K562 (cell line): Measurements from ENCODE around the gene SNX25. TPM values are rescaled to one million over a fixed set of nuclear protein-coding genes. Genes with fewer than 3 reads are reported as not detected.

Experiments used
- ATAC-seq: fragments of 200-7000 bp; cut with Tn5 transposase; 3 replicates; pipeline ENCODE4 v1.9.1; 2020; ENCODE audit warnings: moderate library complexity
- BruUV-seq: library from RNA; stranded (reverse); fragments of 400-500 nt; replicated peaks from 2 replicates; lab custom pipeline; 2021; lab: Mats Ljungman, UMichigan
- CTCF ChIA-PET: fragments of 300-600 bp; formaldehyde crosslinking; extraction: SDS; loops from one replicate; lab custom pipeline; 2021; ENCODE audit warnings: low intra/inter-chr PET ratio; lab: Yijun Ruan, JAX
- POLR2A ChIA-PET: fragments of 300-600, 350-650 bp; sonication (Branson Sonifier 250); formaldehyde crosslinking; extraction: SDS; loops from one replicate; lab custom pipeline; 2021; ENCODE audit warnings: antibody characterized with exemption, inconsistent platforms; lab: Yijun Ruan, JAX
- DNase-seq, 4 experiments: peaks; one replicate each; pipeline versions ENCODE4 v3.0.0 to v3.0.0-alpha.2; 2011 to 2018; ENCODE audit warnings: low spot score in 3 of 4, mixed read lengths in 3 of 4; ENCODE audit errors: extremely low read depth in 1 of 4
- FAIRE-seq: peaks from 2 replicates; lab custom pipeline; 2011; peaks lifted over from hg19 to GRCh38; lab: Jason Lieb, UNC
- H2AFZ ChIP-seq: 2 replicates; pipeline ENCODE4 v1.6.0; 2011; ENCODE audit warnings: low read depth, low read length, control low read depth, inconsistent platforms
- H3K27ac ChIP-seq: fragments of 200-600 bp; 3 replicates; pipeline ENCODE4 v1.8.0; 2011; ENCODE audit warnings: low read depth, mild to moderate bottlenecking, control low read depth, inconsistent platforms, low read length, moderate library complexity, mixed read lengths; ENCODE audit errors: extremely low read depth
- H3K27me3 ChIP-seq, 2 experiments: fragments of 300-600 bp in 1 of 2; 2 replicates in 1 of 2; 3 replicates in 1 of 2; pipeline versions ENCODE4 v1.6.0 to v1.8.0; 2011; ENCODE audit warnings: inconsistent platforms in 2 of 2, low read length in 2 of 2, mild to moderate bottlenecking in 1 of 2, mixed read lengths in 1 of 2, moderate library complexity in 1 of 2; ENCODE audit not compliant: control insufficient read depth in 2 of 2, insufficient read depth in 2 of 2
- H3K36me3 ChIP-seq: fragments of 300-600 bp; 3 replicates; pipeline ENCODE4 v1.8.0; 2011; ENCODE audit warnings: mild to moderate bottlenecking, low read length, inconsistent platforms; ENCODE audit not compliant: control insufficient read depth, insufficient read depth
- H3K4me1 ChIP-seq, 2 experiments: fragments of 200-600 bp in 1 of 2; replicated peaks in 1 of 2; 2 replicates in 1 of 2; 3 replicates in 1 of 2; pipeline versions ENCODE4 v1.5.1 to v1.8.0; 2011; ENCODE audit warnings: inconsistent platforms in 2 of 2, low read length in 2 of 2, mild to moderate bottlenecking in 1 of 2, mixed read lengths in 1 of 2, moderate library complexity in 1 of 2; ENCODE audit not compliant: control insufficient read depth in 2 of 2, insufficient read depth in 2 of 2
- H3K4me2 ChIP-seq: 2 replicates; pipeline ENCODE4 v1.6.1; 2011; ENCODE audit warnings: low read length, control low read depth, inconsistent platforms, mixed read lengths; ENCODE audit not compliant: insufficient read depth
- H3K4me3 ChIP-seq: fragments of 200-600 bp; sonication (generic), shearing (Covaris generic); 2 replicates; pipeline ENCODE4 v1.5.1; 2016; ENCODE audit warnings: control low read depth, inconsistent platforms
- H3K79me2 ChIP-seq: fragments of 200-600 bp; 3 replicates; pipeline ENCODE4 v1.8.0; 2011; ENCODE audit warnings: low read length, inconsistent platforms; ENCODE audit not compliant: control insufficient read depth, insufficient read depth
- H3K9ac ChIP-seq, 2 experiments: 2 replicates each; pipeline versions ENCODE4 v1.6.0 to v1.6.1; 2011; ENCODE audit warnings: low read depth in 2 of 2, low read length in 2 of 2, control low read depth in 1 of 2, inconsistent platforms in 1 of 2, mild to moderate bottlenecking in 1 of 2, mixed read lengths in 1 of 2; ENCODE audit not compliant: insufficient read depth in 1 of 2
- H3K9me1 ChIP-seq: one replicate; pipeline ENCODE4 v1.6.0; 2011; ENCODE audit warnings: inconsistent platforms, mild to moderate bottlenecking, low read length, moderate library complexity; ENCODE audit not compliant: control insufficient read depth, insufficient read depth
- H3K9me3 ChIP-seq: replicated peaks from 2 replicates; pipeline ENCODE4 v1.5.1; 2011; ENCODE audit warnings: low read depth, low read length, inconsistent platforms; ENCODE audit not compliant: control insufficient read depth, insufficient read depth
- H4K20me1 ChIP-seq: replicated peaks from 2 replicates; pipeline ENCODE4 v1.6.1; 2011; ENCODE audit warnings: low read length, inconsistent platforms, mixed read lengths; ENCODE audit not compliant: control insufficient read depth, insufficient read depth
- C11orf30 ChIP-seq: fragments of 450-650 bp; IDR thresholded peaks from 2 replicates; pipeline ENCODE4 v1.6.1; 2016; ENCODE audit warnings: low read depth, mild to moderate bottlenecking
- CTBP1 ChIP-seq: fragments of 450-650 bp; IDR thresholded peaks from 2 replicates; pipeline ENCODE4 v1.6.1; 2016; ENCODE audit warnings: borderline replicate concordance
- FOS ChIP-seq: IDR thresholded peaks from 3 replicates; pipeline ENCODE4 v1.6.1; 2011; ENCODE audit not compliant: insufficient read length; ENCODE audit errors: extremely low read depth
- HCFC1 ChIP-seq: IDR thresholded peaks from 2 replicates; pipeline ENCODE4 v1.6.1; 2012; ENCODE audit warnings: low read depth, low read length, improper control_type of control experiment
- HMBOX1 ChIP-seq: sonication (generic); IDR thresholded peaks from 2 replicates; pipeline ENCODE4 v1.6.1; 2016
- MAFG ChIP-seq: fragments of 450-650 bp; conservative IDR thresholded peaks from 2 replicates; pipeline ENCODE4 v1.6.1; 2016; ENCODE audit warnings: missing genetic modification characterization, missing compliant biosample characterization
- NCOA1 ChIP-seq: fragments of 450-650 bp; IDR thresholded peaks from 2 replicates; pipeline ENCODE4 v1.6.1; 2016; ENCODE audit warnings: low read depth
- NUFIP1 ChIP-seq: fragments of 450-650 bp; IDR thresholded peaks from 2 replicates; pipeline ENCODE4 v1.6.1; 2018; ENCODE audit not compliant: partially characterized antibody
- POLR2A ChIP-seq: fragments of 450-650 bp; conservative IDR thresholded peaks from 2 replicates; pipeline ENCODE4 v1.6.1; 2016
- POLR3G ChIP-seq: IDR thresholded peaks from 2 replicates; pipeline ENCODE4 v1.6.1; 2011; ENCODE audit not compliant: insufficient read length, insufficient replicate concordance; ENCODE audit errors: extremely low read depth
- POU5F1 ChIP-seq: fragments of 150-350 bp; IDR thresholded peaks from 2 replicates; pipeline ENCODE4 v1.6.1; 2014; ENCODE audit warnings: borderline replicate concordance, low read length, low read depth, mild to moderate bottlenecking; ENCODE audit not compliant: partially characterized antibody
- RBM34 ChIP-seq: fragments of 200-400 bp; formaldehyde crosslinking; IDR thresholded peaks from 2 replicates; pipeline ENCODE4 v1.6.1; 2018; ENCODE audit warnings: low read length, borderline replicate concordance; ENCODE audit not compliant: insufficient read depth
- SAFB2 ChIP-seq: fragments of 200-400 bp; formaldehyde crosslinking; IDR thresholded peaks from 2 replicates; pipeline ENCODE4 v1.6.1; 2018; ENCODE audit warnings: borderline replicate concordance, low read length, low read depth, moderate library complexity; ENCODE audit not compliant: severe bottlenecking
- SNIP1 ChIP-seq: fragments of 450-650 bp; IDR thresholded peaks from 2 replicates; pipeline ENCODE4 v1.7.1; 2017; ENCODE audit warnings: low read depth, mild to moderate bottlenecking
- SOX6 ChIP-seq: fragments of 450-650 bp; IDR thresholded peaks from 2 replicates; pipeline ENCODE4 v1.6.1; 2014; ENCODE audit warnings: mild to moderate bottlenecking
- ZBTB1 ChIP-seq: sonication (generic); formaldehyde crosslinking; IDR thresholded peaks from 2 replicates; pipeline ENCODE4 v1.8.1; 2023; ENCODE audit warnings: missing genetic modification reagents, low read depth, mild to moderate bottlenecking, borderline replicate concordance
- ZFP91 ChIP-seq: sonication (generic); formaldehyde crosslinking; IDR thresholded peaks from 2 replicates; pipeline ENCODE4 v1.8.0; 2022; ENCODE audit warnings: mild to moderate bottlenecking, missing genetic modification reagents
- ZNF121 ChIP-seq: sonication (generic); formaldehyde crosslinking; conservative IDR thresholded peaks from 2 replicates; pipeline ENCODE4 v1.8.0; 2022; ENCODE audit warnings: missing genetic modification reagents
- ZNF398 ChIP-seq: fragments of 250-450 bp; sonication (Bioruptor Pico); IDR thresholded peaks from 2 replicates; pipeline ENCODE4 v1.8.0; 2021; ENCODE audit warnings: moderate library complexity, mild to moderate bottlenecking, inconsistent platforms
- ZNF561 ChIP-seq: fragments of 450-650 bp; formaldehyde crosslinking; conservative IDR thresholded peaks from 2 replicates; pipeline ENCODE4 v1.4.0; 2020; ENCODE audit warnings: mild to moderate bottlenecking, moderate library complexity
- ZNF668 ChIP-seq: fragments of 250-450 bp; sonication (Bioruptor Pico); IDR thresholded peaks from 2 replicates; pipeline ENCODE4 v1.8.0; 2022; ENCODE audit warnings: mild to moderate bottlenecking, inconsistent platforms
- WGBS: fragments of 100-300 bp; shearing (Covaris generic); methylation state at CpG from one replicate; pipeline ENCODE4 v1.1.6; 2016; ENCODE audit warnings: low coverage, mixed read lengths; ENCODE audit not compliant: insufficient coverage; ENCODE audit errors: missing lambda C conversion rate; 5-methylcytosine and 5-hydroxymethylcytosine counted together
- in situ Hi-C: fragments of 300-500 bp; cut with MboI; formaldehyde crosslinking; loops from 4 replicates; pipeline ENCODE4 v1.15.0; 2018; ENCODE audit warnings: inconsistent platforms, mixed read lengths
- intact Hi-C: fragments of 100-400 bp; cut with micrococcal nuclease; formaldehyde crosslinking; loops from 2 replicates; pipeline ENCODE4 v1.14.2; 2022
- polyA plus RNA-seq, 8 experiments: library from polyadenylated mRNA; depleted of rRNA in 4 of 8; stranded (reverse) in 5 of 8; unstranded in 3 of 8; fragments of >200 nt; fragmentation: Nextera tagmentation in 2 of 8; fragmentation: Illumina TruSeq in 1 of 8; extraction: Ambion mirVana in 2 of 8; extraction: Trizol in 1 of 8; gene quantifications; 2 replicates each; pipeline versions ENCODE4 v1.2.1 to v1.2.3, GENCODE V29; 2011 to 2014; ENCODE audit warnings: inconsistent platforms in 1 of 8, missing spikeins in 1 of 8
- total RNA-seq, 7 experiments: library from RNA; depleted of rRNA in 6 of 7; stranded (reverse); fragments of >200 nt in 6 of 7; fragmentation: Illumina TruSeq in 2 of 7; extraction: Trizol in 2 of 7; gene quantifications; 2 replicates each; pipeline versions ENCODE4 v1.2.1 to v1.2.3, GENCODE V29; 2011 to 2021; ENCODE audit warnings: low replicate concordance in 1 of 7

SNX25 gene
- total and polyA plus RNA-seq, 9 of the 15 experiments (the other 6 are each of a cell fraction or from before 2014, with no cell fraction given) = 2.5 to 23.4 (median 13.3) TPM

GRCh38 chr4:185265942-185266341 lies 56.5 kb downstream of the SNX25 start:
- no peak for DNase-seq
- BruUV-seq = no TSS peak
- 24% methylated on average over 1 of the region's 1 CpG for WGBS
- no peak for ATAC-seq
- POLR2A ChIA-PET = interaction anchor here (0.9 kb wide), 1 partner anchor 18 kb away, joined by 3 read pairs; no protein-coding TSS in a partner anchor
- no peaks in the 10 kb centered on the region for H3K27me3 ChIP-seq
- no peaks in the 10 kb centered on the region for H3K79me2 ChIP-seq
- H3K4me3 ChIP-seq = no peak overlapping the region
- CTCF ChIA-PET = no interaction called here
- no peaks in the 10 kb centered on the region for H4K20me1 ChIP-seq
- peaks cover 12% of the 10 kb centered on the region; the same call in 1 of the 3 replicates for H3K36me3 ChIP-seq
- H3K9me1 ChIP-seq = no peaks in the 10 kb centered on the region
- H3K27ac ChIP-seq = no peak overlapping the region
- no peak overlapping the region for H3K4me2 ChIP-seq
- H3K9ac ChIP-seq = no peak overlapping the region
- no peaks in the 10 kb centered on the region for H3K9me3 ChIP-seq
- no peaks in the 10 kb centered on the region; a peak in 1 of 5 replicates for H3K4me1 ChIP-seq
- in situ Hi-C loops = no loop called here
- no peak overlapping the region for H2AFZ ChIP-seq
- FAIRE-seq = peak; percentile 37
- intact Hi-C loops = no loop called here
- TF ChIP-seq HCFC1 (no peak), RBM34 (no peak), POU5F1 (no peak), SAFB2 (no peak), NCOA1 (no peak), POLR2A (no peak), SOX6 (peak; percentile 70; the same call in 1 of the 2 replicates), ZFP91 (no peak), HMBOX1 (peak; percentile 85), ZNF668 (CRISPR knock-in tag) (no peak), ZNF398 (no peak), ZNF561 (CRISPR knock-in tag) (no peak), SNIP1 (no peak), C11orf30 (peak; percentile 59), MAFG (peak; percentile 57), FOS (no peak), NUFIP1 (no peak), ZNF121 (CRISPR knock-in tag) (no peak), POLR3G (no peak), CTBP1 (peak; percentile 52; the same call in 1 of the 2 replicates), ZBTB1 (CRISPR knock-in tag) (no peak)
